ENCODE data around the gene NCK1.

The NCK1 gene

GRCh38 chr3:136955813-136956212, 93.8 kb downstream of the NCK1 start:
- TF ChIP-seq CTCF (IDR thresholded peaks at IDR 0.05; ENCODE audit: borderline replicate concordance, insufficient read depth, low read depth, low read length): no peak
- H3K4me3 ChIP-seq (ENCODE audit: low read depth, low read length): no peak overlapping the region

- TF ChIP-seq CTCF (IDR thresholded peaks at IDR 0.05; ENCODE audit: borderline replicate concordance, insufficient read depth, low read depth, low read length): no peak
- no peak overlapping the region for H3K4me3 ChIP-seq (ENCODE audit: low read depth, low read length)
These were observed 95.0 kb downstream of the NCK1 start for GRCh38 chr3:136956971-136957370.

GRCh38 chr3:136957751-136958288, 95.8 kb downstream of the NCK1 start, which contains the start of gene IL20RB:
Gene IL20RB, plus strand, starts transcription at chr3:136957983. Its CDS starts 131 bp downstream, at chr3:136958114.
- H3K4me3 ChIP-seq (ENCODE audit: low read depth, low read length): no peak within 1 kb of the TSS
- TF ChIP-seq CTCF (IDR thresholded peaks at IDR 0.05; ENCODE audit: borderline replicate concordance, insufficient read depth, low read depth, low read length): no peak

GRCh38 chr3:136958939-136959338, 96.9 kb downstream of the NCK1 start:
- TF ChIP-seq CTCF (IDR thresholded peaks at IDR 0.05; ENCODE audit: borderline replicate concordance, insufficient read depth, low read depth, low read length): no peak
- H3K4me3 ChIP-seq (ENCODE audit: low read depth, low read length): no peak overlapping the region

- no peak for TF ChIP-seq CTCF (IDR thresholded peaks at IDR 0.05; ENCODE audit: borderline replicate concordance, insufficient read depth, low read depth, low read length)
These were observed 97.6 kb downstream of the NCK1 start for GRCh38 chr3:136959599-136959998.

GRCh38 chr3:136960838-136961836, 99.1 kb downstream of the NCK1 start:
- no peak for TF ChIP-seq CTCF (IDR thresholded peaks at IDR 0.05; ENCODE audit: borderline replicate concordance, insufficient read depth, low read depth, low read length)
- H3K4me3 ChIP-seq (ENCODE audit: low read depth, low read length): no peak overlapping the region

More at GRCh38 chr3:136959599-136959998, 97.6 kb downstream of the NCK1 start:
- H3K4me3 ChIP-seq (ENCODE audit: low read depth, low read length): no peak overlapping the region
